Natural killer cell (primary cell): ENCODE data around the gene CPZ. TPM values are rescaled to one million over a fixed set of nuclear protein-coding genes. Genes with fewer than 3 reads are reported as not detected.

Experiments
- ATAC-seq, 3 donors: fragments of 150-1000 bp in 2 of 3; fragments of 200-7000 bp in 1 of 3; cut with Tn5 transposase; 1 replicate in 1 of 3; 2 replicates in 2 of 3; pipeline ENCODE4 v1.10.0; 2021; ENCODE audit warnings: mild to moderate bottlenecking in 2 of 3, moderate library complexity in 2 of 3
- DNase-seq, 2 donors: peaks; one replicate each; pipeline versions ENCODE4 v3.0.0 to v3.0.0-alpha.2; 2013 to 2021; ENCODE audit warnings: mixed read lengths in 1 of 2
- H3K27ac ChIP-seq: one replicate; pipeline ENCODE4 v1.5.1; 2013; ENCODE audit warnings: mild to moderate bottlenecking, low read length
- H3K27me3 ChIP-seq: one replicate; pipeline ENCODE4 v1.6.1; 2013; ENCODE audit warnings: low read length; ENCODE audit not compliant: control insufficient read depth, insufficient read depth
- H3K36me3 ChIP-seq: one replicate; pipeline ENCODE4 v1.6.1; 2013; ENCODE audit warnings: low read length; ENCODE audit not compliant: control insufficient read depth, insufficient read depth
- H3K4me1 ChIP-seq: one replicate; pipeline ENCODE4 v1.6.1; 2013; ENCODE audit warnings: low read length; ENCODE audit not compliant: control insufficient read depth, insufficient read depth
- H3K4me3 ChIP-seq: one replicate; pipeline ENCODE4 v1.5.1; 2013; ENCODE audit warnings: low read length
- H3K9me3 ChIP-seq: one replicate; pipeline ENCODE4 v1.6.1; 2013; ENCODE audit warnings: low read length; ENCODE audit not compliant: control insufficient read depth, insufficient read depth
- H3K27ac Mint-ChIP-seq, 2 donors: one replicate each; pipeline ENCODE4 v1.8.0; 2022; ENCODE audit warnings: mild to moderate bottlenecking in 2 of 2, mixed read lengths in 2 of 2, moderate library complexity in 1 of 2
- H3K27me3 Mint-ChIP-seq, 2 donors: one replicate each; pipeline ENCODE4 v1.8.0; 2022; ENCODE audit warnings: low read depth in 2 of 2, mixed read lengths in 2 of 2
- H3K36me3 Mint-ChIP-seq: one replicate; pipeline ENCODE4 v1.8.0; 2022; ENCODE audit warnings: mixed read lengths
- H3K4me1 Mint-ChIP-seq, 2 donors: one replicate each; pipeline ENCODE4 v1.8.0; 2022; ENCODE audit warnings: mixed read lengths in 2 of 2
- H3K4me3 Mint-ChIP-seq: one replicate; pipeline ENCODE4 v1.8.0; 2022; ENCODE audit warnings: mild to moderate bottlenecking, moderate library complexity, mixed read lengths
- H3K9me3 Mint-ChIP-seq, 2 donors: one replicate each; pipeline ENCODE4 v1.8.0; 2022; ENCODE audit warnings: mixed read lengths in 2 of 2
- WGBS: methylation state at CpG from one replicate; pipeline ENCODE4 v1.1.7; 2013; ENCODE audit warnings: missing lambda C conversion rate; ENCODE audit not compliant: insufficient coverage; 5-methylcytosine and 5-hydroxymethylcytosine counted together
- intact Hi-C: fragments of 100-400 bp; cut with micrococcal nuclease; formaldehyde crosslinking; loops from one replicate; pipeline ENCODE4 v1.14.2; 2022
- total RNA-seq, 4 donors: library from RNA; stranded (reverse); fragments of 120-200 nt in 1 of 4; gene quantifications; one replicate each; pipeline versions ENCODE4 v1.2.3 to v1.2.4, GENCODE V29; 2013 to 2022
- TF ChIP-seq, protein P1 (sequence below): fragments of 200-600 bp; IDR thresholded peaks from one replicate; pipeline ENCODE4 v1.8.0; 2022; ENCODE audit warnings: antibody characterized with exemption

The CPZ gene
- total RNA-seq, 3 donors from 2014 or later (not counting 1 experiment from before 2014, with no cell fraction given), result not detected

GRCh38 chr4:8608714-8609391 lies 16.3 kb downstream of the CPZ start:
- no peak overlapping the region for H3K27ac Mint-ChIP-seq
- WGBS, result 60% methylated on average over 5 of the region's 5 CpGs
- no peaks in the 10 kb centered on the region for H3K4me1 Mint-ChIP-seq
- Histone ChIP-seq H3K4me3 (no peak overlapping the region), H3K27ac (no peak overlapping the region), H3K4me1 (no peaks in the 10 kb centered on the region), H3K9me3 (no peaks in the 10 kb centered on the region), H3K27me3 (no peaks in the 10 kb centered on the region), H3K36me3 (no peaks in the 10 kb centered on the region)
- intact Hi-C loops, result no loop called here
- TF ChIP-seq, protein P1, sequence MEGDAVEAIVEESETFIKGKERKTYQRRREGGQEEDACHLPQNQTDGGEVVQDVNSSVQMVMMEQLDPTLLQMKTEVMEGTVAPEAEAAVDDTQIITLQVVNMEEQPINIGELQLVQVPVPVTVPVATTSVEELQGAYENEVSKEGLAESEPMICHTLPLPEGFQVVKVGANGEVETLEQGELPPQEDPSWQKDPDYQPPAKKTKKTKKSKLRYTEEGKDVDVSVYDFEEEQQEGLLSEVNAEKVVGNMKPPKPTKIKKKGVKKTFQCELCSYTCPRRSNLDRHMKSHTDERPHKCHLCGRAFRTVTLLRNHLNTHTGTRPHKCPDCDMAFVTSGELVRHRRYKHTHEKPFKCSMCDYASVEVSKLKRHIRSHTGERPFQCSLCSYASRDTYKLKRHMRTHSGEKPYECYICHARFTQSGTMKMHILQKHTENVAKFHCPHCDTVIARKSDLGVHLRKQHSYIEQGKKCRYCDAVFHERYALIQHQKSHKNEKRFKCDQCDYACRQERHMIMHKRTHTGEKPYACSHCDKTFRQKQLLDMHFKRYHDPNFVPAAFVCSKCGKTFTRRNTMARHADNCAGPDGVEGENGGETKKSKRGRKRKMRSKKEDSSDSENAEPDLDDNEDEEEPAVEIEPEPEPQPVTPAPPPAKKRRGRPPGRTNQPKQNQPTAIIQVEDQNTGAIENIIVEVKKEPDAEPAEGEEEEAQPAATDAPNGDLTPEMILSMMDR, result no peak
- no peak overlapping the region for H3K4me3 Mint-ChIP-seq
- H3K9me3 Mint-ChIP-seq, result no peaks in the 10 kb centered on the region
- ATAC-seq (no peak), DNase-seq (no peak)
- H3K36me3 Mint-ChIP-seq, result no peaks in the 10 kb centered on the region
- no peaks in the 10 kb centered on the region for H3K27me3 Mint-ChIP-seq

- ATAC-seq (no peak), DNase-seq (no peak)
- TF ChIP-seq, protein P1, result no peak
- H3K4me1 Mint-ChIP-seq, result no peaks in the 10 kb centered on the region
- H3K4me3 Mint-ChIP-seq, result no peak overlapping the region
- Histone ChIP-seq H3K4me1 (no peaks in the 10 kb centered on the region), H3K27me3 (no peaks in the 10 kb centered on the region), H3K4me3 (no peak overlapping the region), H3K9me3 (no peaks in the 10 kb centered on the region), H3K27ac (no peak overlapping the region), H3K36me3 (no peaks in the 10 kb centered on the region)
- H3K36me3 Mint-ChIP-seq, result no peaks in the 10 kb centered on the region
- 91% methylated on average over 6 of the region's 6 CpGs for WGBS
- no peaks in the 10 kb centered on the region for H3K27me3 Mint-ChIP-seq
- intact Hi-C loops, result no loop called here
- no peaks in the 10 kb centered on the region for H3K9me3 Mint-ChIP-seq
- no peak overlapping the region for H3K27ac Mint-ChIP-seq
Observed at GRCh38 chr4:8609406-8609805, 16.8 kb downstream of the CPZ start.

DNA sequence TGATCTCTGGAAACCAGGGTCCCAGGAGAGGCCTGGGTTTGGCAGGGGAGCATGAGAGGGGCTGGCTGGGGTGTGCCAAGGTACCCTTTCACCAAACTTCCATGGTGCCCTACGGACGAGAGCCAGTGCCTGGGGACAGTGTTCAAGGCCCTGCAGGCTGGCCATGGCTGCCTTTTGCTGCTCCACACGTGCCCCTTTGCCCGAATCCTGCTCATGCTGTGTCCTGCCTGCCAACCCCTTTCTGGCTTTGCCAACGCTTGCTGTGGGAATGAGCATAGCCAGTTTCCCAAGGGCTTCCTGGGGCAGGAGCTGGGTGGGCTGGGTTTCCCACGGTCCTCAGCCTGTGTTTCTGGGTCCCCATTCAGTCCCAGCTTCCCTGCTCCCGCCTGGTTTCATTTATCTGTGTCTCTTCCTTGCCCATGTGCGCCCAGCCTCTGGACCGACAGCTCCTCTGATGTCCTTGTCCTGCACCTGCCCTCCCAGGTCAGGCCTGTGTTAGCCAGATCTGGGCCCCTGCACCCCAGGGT lies 17.3 kb downstream of the CPZ start:
- Histone ChIP-seq H3K36me3 (no peaks in the 10 kb centered on the region), H3K27ac (no peak overlapping the region), H3K27me3 (no peaks in the 10 kb centered on the region), H3K4me3 (no peak overlapping the region), H3K4me1 (no peaks in the 10 kb centered on the region), H3K9me3 (no peaks in the 10 kb centered on the region)
- Mint-ChIP-seq H3K36me3 (no peaks in the 10 kb centered on the region), H3K27me3 (no peaks in the 10 kb centered on the region), H3K9me3 (no peaks in the 10 kb centered on the region), H3K4me1 (peaks cover 0 to 4% of the 10 kb centered on the region in 2 donors), H3K27ac (no peak overlapping the region), H3K4me3 (no peak overlapping the region)
- WGBS, result 77% methylated on average over 9 of the region's 9 CpGs
- TF ChIP-seq, protein P1, result no peak
- intact Hi-C loops, result no loop called here
- DNase-seq, result no peak
- no peak for ATAC-seq
